SK-N-SH treated with all-trans-retinoic acid at 6 μM for 48 hours (cell line): ENCODE measurements around the gene GTF2F1.

Experiments
- ARNTL ChIP-seq: fragments of 450-650 bp; formaldehyde crosslinking; IDR thresholded peaks from 2 replicates; pipeline ENCODE4 v1.5.0; 2020; ENCODE audit warnings: low read depth, mild to moderate bottlenecking, moderate library complexity, borderline replicate concordance
- PATZ1 ChIP-seq: fragments of 250-450 bp; sonication (Bioruptor Pico); IDR thresholded peaks from 2 replicates; pipeline ENCODE4 v1.8.0; 2020; ENCODE audit warnings: mild to moderate bottlenecking, moderate library complexity, borderline replicate concordance
- RARB ChIP-seq: fragments of 250-450 bp; sonication (Bioruptor Pico); IDR thresholded peaks from 2 replicates; pipeline ENCODE4 v1.8.0; 2021; ENCODE audit warnings: mild to moderate bottlenecking, moderate library complexity
- SNAI2 ChIP-seq: fragments of 250-450 bp; sonication (Bioruptor Pico); IDR thresholded peaks from 2 replicates; pipeline ENCODE4 v1.5.0; 2020; ENCODE audit warnings: mild to moderate bottlenecking, moderate library complexity
- TCF4 ChIP-seq: fragments of 250-450 bp; sonication (Bioruptor Pico); IDR thresholded peaks from 2 replicates; pipeline ENCODE4 v1.8.0; 2021; ENCODE audit warnings: mild to moderate bottlenecking, moderate library complexity, borderline replicate concordance
- ZNF70 ChIP-seq: fragments of 450-650 bp; formaldehyde crosslinking; IDR thresholded peaks from 2 replicates; pipeline ENCODE4 v1.5.0; 2020; ENCODE audit warnings: mild to moderate bottlenecking, moderate library complexity

GRCh38 chr19:6384381-6384780 lies 8.6 kb downstream of the GTF2F1 start:
- TF ChIP-seq RARB = no peak
- no peak for TF ChIP-seq ZNF70 (CRISPR knock-in tag)
- no peak for TF ChIP-seq SNAI2 (CRISPR knock-in tag)
- TF ChIP-seq TCF4 (CRISPR knock-in tag) = no peak
- no peak for TF ChIP-seq ARNTL
- TF ChIP-seq PATZ1 (CRISPR knock-in tag) = no peak
